Gastroesophageal sphincter (tissue), 4 donors: Measurements from ENCODE around the gene CXCR5. TPM values are rescaled to one million over a fixed set of nuclear protein-coding genes. Genes with fewer than 3 reads are reported as not detected.

Experiments
- ATAC-seq: fragments of 150-250 bp; one replicate; pipeline ENCODE4 v1.9.1; 2016; ENCODE audit warnings: mild to moderate bottlenecking, moderate library complexity
- H3K27ac ChIP-seq, 4 donors: fragments of 200-600 bp; sonication (generic) in 3 of 4; 1 replicate in 3 of 4; 2 replicates in 1 of 4; pipeline ENCODE4 v1.5.1; 2016 to 2019
- H3K27me3 ChIP-seq: fragments of 200-600 bp; sonication (generic); one replicate; pipeline ENCODE4 v1.5.1; 2019
- H3K36me3 ChIP-seq, 2 donors: fragments of 200-600 bp; sonication (generic); one replicate each; pipeline ENCODE4 v1.5.1; 2019; ENCODE audit warnings: control low read depth in 1 of 2
- H3K4me1 ChIP-seq, 3 donors: fragments of 200-600 bp; sonication (generic); 1 replicate in 2 of 3; 2 replicates in 1 of 3; pipeline ENCODE4 v1.5.1; 2016 to 2019; ENCODE audit warnings: control low read depth in 2 of 3
- H3K4me3 ChIP-seq, 2 donors: fragments of 200-600 bp; sonication (generic); one replicate each; pipeline ENCODE4 v1.5.1; 2019; ENCODE audit warnings: mild to moderate bottlenecking in 1 of 2, moderate library complexity in 1 of 2
- H3K9me3 ChIP-seq, 3 donors: fragments of 200-600 bp; sonication (generic); one replicate each; pipeline ENCODE4 v1.5.1; 2017 to 2019; ENCODE audit warnings: control low read depth in 2 of 3
- CTCF ChIP-seq, 4 experiments: fragments of 200-600 bp in 2 of 4; fragments of 450-650 bp in 2 of 4; sonication (generic) in 1 of 4; IDR thresholded peaks; one replicate each; pipeline ENCODE4 v1.5.1; 2017 to 2019; ENCODE audit warnings: antibody characterized with exemption in 4 of 4, mild to moderate bottlenecking in 2 of 4, moderate library complexity in 2 of 4
- EP300 ChIP-seq: sonication (generic); formaldehyde crosslinking; IDR thresholded peaks from one replicate; pipeline ENCODE4 v1.6.1; 2017; ENCODE audit warnings: antibody characterized with exemption, mild to moderate bottlenecking
- POLR2A ChIP-seq, 2 donors: fragments of 450-650 bp; IDR thresholded peaks; one replicate each; pipeline ENCODE4 v1.6.1; 2017; ENCODE audit warnings: antibody characterized with exemption in 2 of 2, mild to moderate bottlenecking in 2 of 2, moderate library complexity in 1 of 2
- POLR2AphosphoS5 ChIP-seq: sonication (generic); formaldehyde crosslinking; IDR thresholded peaks from one replicate; pipeline ENCODE4 v1.6.1; 2017; ENCODE audit warnings: antibody characterized with exemption
- WGBS, 2 donors: methylation state at CpG; one replicate each; pipeline ENCODE4 v1.1.5; 2018; ENCODE audit warnings: low coverage in 1 of 2; 5-methylcytosine and 5-hydroxymethylcytosine counted together
- total RNA-seq, 4 donors: library from RNA; depleted of rRNA; stranded (reverse); fragments of >200 nt; gene quantifications; one replicate each; pipeline ENCODE4 v1.1.0, GENCODE V29; 2016

CXCR5 gene
- total RNA-seq, 4 donors from 2014 or later: 0.08 TPM; not detected in 3

GRCh38 chr11:118881228-118881627, 2.5 kb upstream of the CXCR5 start:
- Histone ChIP-seq H3K27ac (no peak overlapping the region), H3K4me3 (no peak overlapping the region), H3K4me1 (peaks cover 0 to 11% (median 0%) of the 10 kb centered on the region in 3 donors), H3K36me3 (no peaks in the 10 kb centered on the region), H3K27me3 (no peaks in the 10 kb centered on the region), H3K9me3 (no peaks in the 10 kb centered on the region)
- ATAC-seq: no peak
- 83 to 84% methylated on average over 2 to 3 of the region's 3 CpGs for WGBS, 2 donors
- no peak for TF ChIP-seq EP300
- no peak for TF ChIP-seq CTCF (IDR thresholded peaks at IDR 0.05)
- TF ChIP-seq POLR2A (IDR thresholded peaks at IDR 0.05): no peak
- TF ChIP-seq POLR2AphosphoS5: no peak

GRCh38 chr11:118882491-118882890, 1.2 kb upstream of the CXCR5 start:
- TF ChIP-seq POLR2AphosphoS5: no peak
- no peak for TF ChIP-seq POLR2A (IDR thresholded peaks at IDR 0.05)
- no peak for TF ChIP-seq EP300
- H3K9me3 ChIP-seq: no peaks in the 10 kb centered on the region
- H3K36me3 ChIP-seq: no peaks in the 10 kb centered on the region
- 62% methylated on average over 5 of the region's 5 CpGs; no CpG with 5 or more reads in 1 of the 2 donors for WGBS, 2 donors
- no peaks in the 10 kb centered on the region for H3K27me3 ChIP-seq
- no peak for ATAC-seq
- peaks cover 0 to 24% (median under 1%) of the 10 kb centered on the region in 3 donors for H3K4me1 ChIP-seq
- no peak overlapping the region for H3K27ac ChIP-seq
- no peak overlapping the region for H3K4me3 ChIP-seq

GRCh38 chr11:118883004-118883367, 706 bp upstream of the CXCR5 start:
- Histone ChIP-seq H3K36me3 (no peaks in the 10 kb centered on the region), H3K9me3 (no peaks in the 10 kb centered on the region), H3K27me3 (no peaks in the 10 kb centered on the region), H3K4me1 (peaks cover 0 to 29% (median 5%) of the 10 kb centered on the region in 3 donors), H3K27ac (no peak overlapping the region), H3K4me3 (no peak overlapping the region)
- no peak for ATAC-seq
- TF ChIP-seq CTCF (IDR thresholded peaks at IDR 0.05): peak in 1 of 4 experiments; percentile 5
- no peak for TF ChIP-seq POLR2A (IDR thresholded peaks at IDR 0.05)
- 11% methylated on average over 1 of the region's 1 CpG; no CpG with 5 or more reads in 1 of the 2 donors for WGBS, 2 donors

- no peak for ATAC-seq
- no peaks in the 10 kb centered on the region for H3K27me3 ChIP-seq
- WGBS, 2 donors: 86% methylated on average over 4 of the region's 9 CpGs; no CpG with 5 or more reads in 1 of the 2 donors
- peaks cover 2 to 48% (median 22%) of the 10 kb centered on the region in 3 donors for H3K4me1 ChIP-seq
- peak overlapping the region in 1 of 4 donors; percentile 86 for H3K27ac ChIP-seq
- H3K4me3 ChIP-seq: no peak overlapping the region
- no peaks in the 10 kb centered on the region for H3K36me3 ChIP-seq
- H3K9me3 ChIP-seq: no peaks in the 10 kb centered on the region
- no peak for TF ChIP-seq EP300
- TF ChIP-seq POLR2A (IDR thresholded peaks at IDR 0.05): no peak
- no peak for TF ChIP-seq CTCF (IDR thresholded peaks at IDR 0.05)
- TF ChIP-seq POLR2AphosphoS5: no peak
Observed at GRCh38 chr11:118884875-118885274, 1.2 kb downstream of the CXCR5 start.

- TF ChIP-seq CTCF (IDR thresholded peaks at IDR 0.05) (no peak), POLR2A (IDR thresholded peaks at IDR 0.05) (no peak), POLR2AphosphoS5 (no peak), EP300 (no peak)
- Histone ChIP-seq H3K36me3 (no peaks in the 10 kb centered on the region), H3K27me3 (no peaks in the 10 kb centered on the region), H3K9me3 (no peaks in the 10 kb centered on the region), H3K27ac (peak overlapping the region in 3 of 4 donors; percentile 53 to 86 (median 79)), H3K4me3 (no peak overlapping the region), H3K4me1 (peaks cover 2 to 52% (median 22%) of the 10 kb centered on the region in 3 donors)
- WGBS, 2 donors: 92 to 94% methylated on average over 2 to 7 of the region's 12 CpGs
- ATAC-seq: no peak
Observed at GRCh38 chr11:118885319-118885718, 1.6 kb downstream of the CXCR5 start.
